Measurements from ENCODE around the gene GATC.
A peak's percentile ranks its signal among the peaks of the same experiment; 100 is the strongest.

The GATC gene

DNA sequence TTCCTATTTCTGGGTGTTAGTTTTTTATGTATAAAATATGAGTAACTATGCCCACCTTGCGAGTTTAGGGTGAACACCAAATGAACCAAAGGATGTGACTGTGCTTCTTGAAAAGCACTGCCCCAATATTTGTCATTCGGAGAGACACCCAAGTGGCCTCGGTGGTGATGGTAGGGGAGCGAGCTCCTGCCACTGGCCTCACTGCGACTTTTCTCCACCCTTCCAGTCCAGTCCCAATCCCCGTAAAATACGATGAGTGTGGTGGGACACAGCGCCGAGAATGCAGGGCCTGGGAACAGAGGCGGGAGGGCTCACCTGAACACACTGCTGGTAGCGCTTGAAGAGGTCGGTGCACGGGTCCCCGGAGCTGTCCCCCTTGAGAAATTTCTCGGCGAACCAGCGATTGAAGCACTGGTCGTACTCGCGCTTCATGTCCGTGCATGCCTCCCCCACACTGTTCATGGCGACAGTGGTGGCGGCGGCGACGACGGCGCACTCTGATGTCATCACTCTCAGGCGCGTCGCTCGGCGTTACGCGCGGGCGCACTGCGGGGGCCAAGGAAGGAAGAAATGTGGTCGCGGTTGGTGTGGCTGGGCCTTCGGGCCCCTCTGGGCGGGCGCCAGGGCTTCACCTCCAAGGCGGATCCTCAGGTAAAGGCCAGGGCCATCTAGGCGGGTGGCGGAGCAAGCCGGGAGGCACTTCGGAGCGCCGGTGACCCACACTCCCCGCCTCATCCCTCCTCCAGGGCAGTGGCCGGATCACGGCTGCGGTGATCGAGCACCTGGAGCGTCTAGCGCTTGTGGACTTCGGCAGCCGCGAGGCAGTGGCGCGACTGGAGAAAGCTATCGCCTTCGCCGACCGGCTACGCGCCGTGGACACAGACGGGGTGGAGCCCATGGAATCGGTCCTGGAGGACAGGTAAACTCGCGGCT lies at the start of gene GATC, which contains the start of gene TRIAP1:
TSS of gene GATC (plus strand) at position 534 of the 933 bp plus-strand sequence. CDS start at position 571, 37 bp downstream.
TSS of gene TRIAP1 (minus strand) at position 474 of the 933 bp plus-strand sequence. CDS start at position 462, 12 bp downstream.
- DNase-seq: peak; percentile 52 to 67

DNA sequence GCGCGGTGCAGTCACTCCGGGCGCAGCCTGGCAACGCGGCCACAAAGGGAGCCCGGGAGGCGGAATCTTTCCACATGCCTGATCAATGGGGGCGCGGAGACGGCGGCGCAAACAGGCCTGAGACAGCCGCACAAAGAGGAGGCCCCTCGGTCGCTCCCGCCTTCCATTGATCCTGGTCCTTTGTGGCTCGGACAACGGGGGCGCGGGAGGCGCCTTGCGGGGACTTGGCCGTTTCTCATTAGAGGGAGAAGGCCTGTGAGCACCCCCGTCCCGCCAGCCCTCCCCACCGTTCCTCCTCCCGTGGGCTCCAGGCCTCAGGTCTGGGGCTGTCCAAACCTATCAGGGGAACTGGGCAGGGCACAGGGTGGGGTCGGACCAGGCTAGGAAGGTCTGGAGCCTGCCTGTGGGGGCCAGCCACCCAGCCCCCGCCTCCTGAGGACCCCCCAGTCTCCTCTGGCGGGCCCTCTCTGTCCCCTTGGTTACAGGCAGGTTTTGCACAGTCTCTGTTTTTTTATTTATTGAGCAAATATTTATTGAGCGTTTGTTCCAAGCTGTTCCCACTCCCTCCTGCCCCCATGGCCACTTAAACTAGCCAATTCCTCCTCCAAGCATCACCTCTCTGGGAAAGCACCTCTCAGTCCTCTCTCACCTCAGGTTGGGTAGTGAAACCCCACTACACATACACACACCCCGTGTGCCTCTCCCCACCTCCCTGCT lies 48.3 kb upstream of the GATC start:
- no peak for DNase-seq

GRCh38 chr12:120399531-120399930 lies 46.7 kb upstream of the GATC start:
- no peak for DNase-seq

GRCh38 chr12:120402217-120402616 lies 44.0 kb upstream of the GATC start:
- DNase-seq: no peak

GRCh38 chr12:120403869-120404268 lies 42.4 kb upstream of the GATC start:
- DNase-seq: no peak

DNA sequence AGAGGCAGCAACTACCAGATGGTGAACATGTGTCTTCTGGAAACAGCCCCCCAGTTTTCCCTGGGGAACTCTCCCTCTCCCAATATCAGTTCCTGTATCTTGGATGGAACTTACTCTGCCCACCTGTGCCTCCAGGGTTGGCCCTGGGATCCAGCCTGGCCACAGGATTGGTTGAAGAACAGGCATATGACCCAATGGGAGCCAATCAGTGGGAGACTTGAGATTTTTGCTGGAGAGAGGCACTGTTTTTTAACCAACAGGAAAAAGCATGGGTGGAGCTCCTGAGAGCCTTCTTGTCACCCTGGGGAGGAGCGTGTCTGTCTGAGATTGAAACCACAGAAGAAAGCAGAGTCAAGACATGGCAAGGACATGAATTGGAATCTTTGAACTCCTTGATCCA lies 42.0 kb upstream of the GATC start:
- no peak for DNase-seq

DNA sequence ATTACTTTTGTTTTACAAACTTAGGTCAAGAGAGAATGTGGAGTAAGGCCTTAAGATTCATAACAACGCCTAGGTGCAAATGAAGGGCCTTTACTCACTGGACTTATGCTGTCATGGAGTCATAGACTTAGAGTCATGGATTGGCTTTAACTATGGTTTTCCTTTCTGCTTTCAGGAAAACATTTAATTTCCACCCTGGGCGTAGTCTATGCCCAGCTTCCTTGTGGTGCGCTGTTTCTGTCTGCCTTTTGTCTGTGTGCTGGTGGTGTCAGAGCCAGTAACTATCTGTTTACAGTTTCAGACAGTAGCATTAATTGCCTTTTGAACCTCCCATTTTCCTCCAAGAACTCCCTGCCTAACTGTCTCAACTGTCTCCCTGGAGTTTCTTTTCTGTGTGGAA lies 40.2 kb upstream of the GATC start:
- DNase-seq: no peak

DNA sequence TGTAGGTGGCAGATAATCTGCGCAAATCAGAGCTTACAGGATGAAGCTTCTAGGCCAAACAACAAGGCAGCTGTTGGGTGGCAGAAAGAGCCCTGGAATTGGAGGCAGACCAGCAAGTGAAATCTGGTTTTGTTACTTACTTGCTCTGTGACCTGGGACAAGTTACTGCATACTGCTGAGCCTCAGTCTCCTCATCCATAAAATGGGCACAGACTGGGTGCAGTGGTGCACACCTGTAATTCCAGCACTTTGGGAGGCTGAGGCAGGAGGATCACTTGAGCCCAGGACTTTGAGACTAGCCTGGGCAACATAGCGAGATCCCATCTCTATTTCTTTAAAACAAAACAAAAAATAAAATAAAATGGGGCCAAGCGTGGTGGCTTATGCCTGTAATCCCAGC lies 39.7 kb upstream of the GATC start:
- DNase-seq: no peak

- no peak for DNase-seq
These were observed 37.5 kb upstream of the GATC start for GRCh38 chr12:120408771-120409170.

DNA sequence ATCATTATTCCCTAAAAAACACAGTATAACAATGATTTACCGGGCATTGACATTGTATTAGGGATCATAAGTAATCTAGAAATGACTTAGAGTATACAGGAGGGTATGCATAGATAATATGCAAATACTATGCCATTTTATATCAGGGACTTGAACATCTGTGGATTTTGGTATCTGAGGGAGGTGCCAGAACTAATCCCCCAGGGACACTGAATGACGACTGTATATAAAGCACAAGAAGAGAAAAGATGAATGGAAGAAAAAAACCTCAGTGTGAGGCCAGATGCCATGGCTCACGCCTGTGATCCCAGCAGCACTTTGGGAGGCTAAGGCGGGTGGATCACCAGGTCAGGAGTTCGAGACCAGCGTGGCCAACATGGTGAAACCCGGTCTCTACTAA lies 33.8 kb upstream of the GATC start:
- DNase-seq: no peak

GRCh38 chr12:120413901-120414695 lies 32.1 kb upstream of the GATC start:
- no peak for DNase-seq

- no peak for DNase-seq
These were observed 29.6 kb upstream of the GATC start for GRCh38 chr12:120416490-120417216.

- DNase-seq: no peak
These were observed 28.2 kb upstream of the GATC start for GRCh38 chr12:120417917-120418580.

DNA sequence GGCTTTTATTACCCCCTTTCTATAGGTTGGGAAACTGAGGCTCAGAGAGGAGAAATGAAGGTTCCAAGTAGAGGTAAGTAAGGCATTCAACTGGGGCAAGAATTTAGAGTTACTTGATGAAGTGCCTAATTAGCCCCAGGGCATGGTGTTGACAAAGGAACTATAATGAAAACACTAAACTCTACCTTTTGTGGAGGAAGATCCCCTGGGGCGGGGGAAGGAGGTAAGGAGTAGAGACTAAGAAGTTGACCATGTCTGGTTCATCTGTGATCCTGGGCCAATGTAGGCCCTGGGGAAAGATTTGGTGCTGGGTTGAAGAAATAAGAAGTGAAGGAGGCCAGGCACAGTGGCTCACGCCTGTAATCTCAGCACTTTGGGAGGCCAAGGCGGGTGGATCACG lies 24.5 kb upstream of the GATC start:
- DNase-seq: no peak

- no peak for DNase-seq
These were observed 23.3 kb upstream of the GATC start for GRCh38 chr12:120422892-120423456.

DNA sequence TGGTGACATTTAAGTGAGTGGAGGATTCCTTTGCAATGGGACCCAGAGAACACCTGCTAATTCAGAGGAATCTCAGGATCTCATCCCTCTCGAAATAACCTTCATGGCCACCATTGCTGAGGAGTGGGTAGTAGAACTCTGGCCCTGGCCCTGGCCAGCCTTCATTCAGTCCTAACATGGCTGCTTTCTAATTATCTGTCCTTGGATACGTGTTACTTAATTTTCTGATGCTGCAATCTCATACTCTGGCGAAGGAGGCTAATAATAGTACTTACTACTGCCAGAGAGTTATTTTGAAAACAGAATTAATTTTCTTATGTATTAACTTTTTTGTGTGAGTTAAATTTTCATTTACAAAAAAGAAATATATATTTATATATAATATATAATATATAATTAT lies 20.4 kb upstream of the GATC start:
- no peak for DNase-seq

DNA sequence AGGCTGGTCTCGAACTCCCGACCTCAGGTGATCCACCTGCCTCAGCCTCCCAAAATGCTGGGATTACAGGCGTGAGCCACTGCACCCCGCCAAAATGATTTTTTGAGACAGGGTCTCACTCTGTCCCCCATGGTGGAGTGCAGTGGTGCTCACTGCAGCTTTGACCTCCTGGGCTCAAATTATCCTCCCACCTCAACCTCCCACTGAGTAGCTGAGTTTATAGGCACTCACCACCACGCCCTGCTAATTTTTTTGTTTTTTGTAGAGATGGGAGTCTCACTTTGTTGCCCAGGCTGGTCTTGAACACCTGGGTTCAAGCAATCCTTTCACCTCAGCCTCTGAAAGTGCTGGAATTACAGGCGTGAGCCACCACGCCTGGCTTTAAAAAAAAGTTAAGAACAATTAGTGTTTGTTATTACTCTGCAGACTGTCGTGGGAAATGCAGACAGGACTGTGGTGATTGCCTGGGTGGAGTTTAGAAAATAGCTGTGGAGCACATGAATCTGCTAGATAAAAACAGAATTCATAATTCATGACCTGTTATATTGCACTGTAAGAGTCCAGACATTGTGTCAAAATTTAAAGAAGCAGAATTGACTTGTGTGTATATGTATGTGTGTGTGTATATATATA lies 17.5 kb upstream of the GATC start:
- DNase-seq: no peak

DNA sequence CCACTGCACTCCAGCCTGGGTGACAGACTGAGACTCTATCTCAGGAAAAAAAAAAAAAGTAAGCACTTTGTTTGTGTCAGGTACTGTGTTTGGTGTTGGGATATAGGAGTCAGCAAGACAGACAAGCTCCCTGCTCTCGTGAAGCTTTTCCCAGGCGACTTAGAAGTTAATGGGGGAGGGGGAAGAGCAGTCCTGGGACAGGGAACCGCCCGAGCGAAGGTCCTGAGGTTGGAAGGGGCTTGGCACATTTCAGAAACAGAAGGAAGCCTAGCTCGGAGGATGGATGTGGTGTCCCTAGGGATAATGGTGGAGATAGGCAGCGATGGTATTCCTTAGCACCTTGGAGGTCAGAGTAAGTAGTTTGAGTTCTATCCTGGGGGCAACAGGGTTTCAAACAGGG lies 16.9 kb upstream of the GATC start:
- no peak for DNase-seq

GRCh38 chr12:120432772-120433525 lies 13.3 kb upstream of the GATC start:
- DNase-seq: no peak

Data from AML-193 (cell line).